MCF 10A (cell line): ENCODE measurements around the gene ITPRIPL2. TPM values are rescaled to one million over a fixed set of nuclear protein-coding genes. Genes with fewer than 3 reads are reported as not detected.

Source experiments
- BruUV-seq: library from RNA; stranded (reverse); fragments of 400-500 nt; replicated peaks from 2 replicates; lab custom pipeline; 2021; lab: Mats Ljungman, UMichigan
- CTCF ChIA-PET: fragments of 300-600 bp; sonication (Branson Sonifier 250); formaldehyde crosslinking; extraction: SDS; loops from one replicate; lab custom pipeline; 2021; ENCODE audit warnings: antibody characterized with exemption, inconsistent platforms; lab: Yijun Ruan, JAX
- POLR2A ChIA-PET: fragments of 300-600, 350-650 bp; sonication (Branson Sonifier 250); formaldehyde crosslinking; extraction: SDS; loops from one replicate; lab custom pipeline; 2020; ENCODE audit warnings: antibody characterized with exemption, inconsistent platforms; lab: Yijun Ruan, JAX
- DNase-seq: peaks from one replicate; pipeline ENCODE4 v3.0.0-alpha.2; 2018; ENCODE audit not compliant: unreplicated experiment
- H3K27ac Mint-ChIP-seq: one replicate; pipeline ENCODE4 v1.8.0; 2022; ENCODE audit warnings: mild to moderate bottlenecking, low read depth, mixed read lengths; ENCODE audit not compliant: unreplicated experiment
- H3K27me3 Mint-ChIP-seq: one replicate; pipeline ENCODE4 v1.8.0; 2022; ENCODE audit warnings: mixed read lengths; ENCODE audit not compliant: insufficient read depth, unreplicated experiment
- H3K36me3 Mint-ChIP-seq: one replicate; pipeline ENCODE4 v1.8.0; 2022; ENCODE audit warnings: mild to moderate bottlenecking, moderate library complexity, mixed read lengths; ENCODE audit not compliant: insufficient read depth, unreplicated experiment
- H3K4me1 Mint-ChIP-seq: one replicate; pipeline ENCODE4 v1.8.0; 2022; ENCODE audit warnings: mixed read lengths; ENCODE audit not compliant: insufficient read depth, unreplicated experiment
- H3K4me3 Mint-ChIP-seq: one replicate; pipeline ENCODE4 v1.8.0; 2022; ENCODE audit warnings: mild to moderate bottlenecking, moderate library complexity, mixed read lengths; ENCODE audit not compliant: unreplicated experiment
- H3K9me3 Mint-ChIP-seq: one replicate; pipeline ENCODE4 v1.8.0; 2022; ENCODE audit warnings: mixed read lengths; ENCODE audit not compliant: unreplicated experiment
- intact Hi-C: fragments of 100-400 bp; cut with micrococcal nuclease; formaldehyde crosslinking; loops from 2 replicates; pipeline ENCODE4 v1.14.1; 2022
- total RNA-seq: library from RNA; stranded (reverse); gene quantifications from 2 replicates; pipeline ENCODE4 v1.2.3, GENCODE V29; 2022
- TF ChIP-seq, protein P1 (sequence below): fragments of 200-600 bp; IDR thresholded peaks from one replicate; pipeline ENCODE4 v1.8.0; 2022; ENCODE audit warnings: antibody characterized with exemption, mild to moderate bottlenecking; ENCODE audit not compliant: unreplicated experiment

ITPRIPL2 gene
- total RNA-seq, 1 experiment from 2014 or later, result 49.3 TPM

DNA sequence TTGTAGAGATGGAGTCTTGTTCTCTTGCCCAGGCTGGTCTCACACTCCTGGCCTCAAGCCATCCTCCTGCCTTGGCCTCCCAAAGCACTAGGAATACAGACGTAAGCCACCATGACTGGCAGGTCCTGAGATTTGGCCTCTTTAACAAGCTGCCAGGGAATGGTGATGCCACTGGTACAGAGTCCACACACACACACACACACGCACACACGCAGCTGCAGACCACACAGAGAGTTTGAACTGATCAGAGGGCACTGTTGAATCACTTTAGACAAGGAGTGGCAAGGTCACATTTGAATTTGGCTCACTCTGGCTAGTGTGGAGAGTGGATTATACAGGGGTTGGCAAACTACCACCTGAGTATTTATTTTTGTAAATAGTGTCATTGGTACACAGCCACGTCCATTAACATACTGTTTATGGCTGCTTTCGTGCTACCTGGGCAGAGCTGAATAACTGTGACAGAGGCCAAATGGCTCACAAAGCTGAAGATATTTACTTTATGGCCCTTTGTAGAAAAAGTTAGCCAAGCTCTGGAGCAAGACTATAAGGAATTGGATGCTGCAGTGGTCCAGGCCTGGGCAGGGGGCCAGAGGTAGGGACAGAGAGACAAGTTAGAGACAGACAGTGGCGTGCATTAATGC lies 9.9 kb downstream of the ITPRIPL2 start:
- Mint-ChIP-seq H3K27ac (no peak overlapping the region), H3K4me1 (peaks cover 23% of the 10 kb centered on the region), H3K27me3 (no peaks in the 10 kb centered on the region), H3K4me3 (no peak overlapping the region), H3K36me3 (peaks cover 39% of the 10 kb centered on the region), H3K9me3 (no peaks in the 10 kb centered on the region)
- DNase-seq, result no peak
- no TSS peak for BruUV-seq
- TF ChIP-seq, protein P1, sequence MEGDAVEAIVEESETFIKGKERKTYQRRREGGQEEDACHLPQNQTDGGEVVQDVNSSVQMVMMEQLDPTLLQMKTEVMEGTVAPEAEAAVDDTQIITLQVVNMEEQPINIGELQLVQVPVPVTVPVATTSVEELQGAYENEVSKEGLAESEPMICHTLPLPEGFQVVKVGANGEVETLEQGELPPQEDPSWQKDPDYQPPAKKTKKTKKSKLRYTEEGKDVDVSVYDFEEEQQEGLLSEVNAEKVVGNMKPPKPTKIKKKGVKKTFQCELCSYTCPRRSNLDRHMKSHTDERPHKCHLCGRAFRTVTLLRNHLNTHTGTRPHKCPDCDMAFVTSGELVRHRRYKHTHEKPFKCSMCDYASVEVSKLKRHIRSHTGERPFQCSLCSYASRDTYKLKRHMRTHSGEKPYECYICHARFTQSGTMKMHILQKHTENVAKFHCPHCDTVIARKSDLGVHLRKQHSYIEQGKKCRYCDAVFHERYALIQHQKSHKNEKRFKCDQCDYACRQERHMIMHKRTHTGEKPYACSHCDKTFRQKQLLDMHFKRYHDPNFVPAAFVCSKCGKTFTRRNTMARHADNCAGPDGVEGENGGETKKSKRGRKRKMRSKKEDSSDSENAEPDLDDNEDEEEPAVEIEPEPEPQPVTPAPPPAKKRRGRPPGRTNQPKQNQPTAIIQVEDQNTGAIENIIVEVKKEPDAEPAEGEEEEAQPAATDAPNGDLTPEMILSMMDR, result no peak
- ChIA-PET CTCF (interaction anchor here (0.6 to 3.3 kb wide), 4 partner anchors 9 to 37 kb away, joined by 4 to 12 read pairs (median 6); no protein-coding TSS in a partner anchor), POLR2A (interaction anchor here (1.0 to 13.5 kb wide), 5 partner anchors 10 to 160 kb away, joined by 3 to 298 read pairs (median 11); partner anchors contain the start of gene ITPRIPL2)
- intact Hi-C loops, result no loop called here

- ChIA-PET POLR2A (interaction anchor here (1.3 kb wide), 1 partner anchor 12 kb away, joined by 6 read pairs; no protein-coding TSS in a partner anchor), CTCF (interaction anchor here (1.0 to 1.2 kb wide), 2 partner anchors 9 to 18 kb away, joined by 4 read pairs; no protein-coding TSS in a partner anchor)
- no TSS peak for BruUV-seq
- H3K27me3 Mint-ChIP-seq, result no peaks in the 10 kb centered on the region
- DNase-seq, result no peak
- no peak overlapping the region for H3K4me3 Mint-ChIP-seq
- no peak overlapping the region for H3K27ac Mint-ChIP-seq
- peaks cover 15% of the 10 kb centered on the region for H3K36me3 Mint-ChIP-seq
- TF ChIP-seq, protein P1, result no peak
- peaks cover 35% of the 10 kb centered on the region for H3K4me1 Mint-ChIP-seq
- H3K9me3 Mint-ChIP-seq, result no peaks in the 10 kb centered on the region
- intact Hi-C loops, result no loop called here
Observed at GRCh38 chr16:19126300-19126699, 12.5 kb downstream of the ITPRIPL2 start.

- no peaks in the 10 kb centered on the region for H3K9me3 Mint-ChIP-seq
- H3K27me3 Mint-ChIP-seq, result no peaks in the 10 kb centered on the region
- H3K36me3 Mint-ChIP-seq, result peaks cover 7% of the 10 kb centered on the region
- BruUV-seq, result no TSS peak
- TF ChIP-seq, protein P1, result no peak
- no peak overlapping the region for H3K4me3 Mint-ChIP-seq
- POLR2A ChIA-PET, result no interaction called here
- CTCF ChIA-PET, result interaction anchor here (0.9 to 1.2 kb wide), 2 partner anchors 10 to 53 kb away, joined by 4 read pairs; no protein-coding TSS in a partner anchor
- H3K27ac Mint-ChIP-seq, result no peak overlapping the region
- H3K4me1 Mint-ChIP-seq, result peaks cover 28% of the 10 kb centered on the region
- intact Hi-C loops, result no loop called here
- DNase-seq, result no peak
Observed at GRCh38 chr16:19127205-19127604, 13.4 kb downstream of the ITPRIPL2 start.

- ChIA-PET CTCF (interaction anchor here (0.9 to 1.2 kb wide), 3 partner anchors 10 to 54 kb away, joined by 3 to 4 read pairs (median 4); no protein-coding TSS in a partner anchor), POLR2A (interaction anchor here (1.2 kb wide), 1 partner anchor 11 kb away, joined by 3 read pairs; no protein-coding TSS in a partner anchor)
- no peaks in the 10 kb centered on the region for H3K9me3 Mint-ChIP-seq
- H3K27ac Mint-ChIP-seq, result no peak overlapping the region
- peaks cover 23% of the 10 kb centered on the region for H3K4me1 Mint-ChIP-seq
- TF ChIP-seq, protein P1, result no peak
- intact Hi-C loops, result no loop called here
- H3K4me3 Mint-ChIP-seq, result no peak overlapping the region
- peaks cover 4% of the 10 kb centered on the region for H3K36me3 Mint-ChIP-seq
- no peaks in the 10 kb centered on the region for H3K27me3 Mint-ChIP-seq
- BruUV-seq, result no TSS peak
- no peak for DNase-seq
Observed at GRCh38 chr16:19127674-19128131, 13.9 kb downstream of the ITPRIPL2 start.
